RWPE1 (cell line): ENCODE data around the gene DXO.
"Not testable (repeated sequence)": the region's sequence is repeated elsewhere in the genome, so short reads cannot be mapped to it uniquely, and the experiment has no call there.

Experiments
- CTCF ChIA-PET: fragments of 350-600 bp; sonication (Branson Sonifier 250); formaldehyde crosslinking; extraction: SDS; loops from one replicate; lab custom pipeline; 2021; lab: Yijun Ruan, JAX
- POLR2A ChIA-PET: fragments of 400-600 bp; formaldehyde crosslinking; extraction: SDS; loops from one replicate; lab custom pipeline; 2020; ENCODE audit warnings: antibody characterized with exemption; ENCODE audit not compliant: low non-redundant PET; lab: Yijun Ruan, JAX
- DNase-seq: peaks from one replicate; pipeline ENCODE4 v3.0.0; 2012; ENCODE audit warnings: low spot score
- H3K27ac ChIP-seq: fragments of 450-650 bp; 2 replicates; pipeline ENCODE4 v1.5.1; 2017
- TF ChIP-seq, protein P1 (sequence below): fragments of 450-650 bp; conservative IDR thresholded peaks from 2 replicates; pipeline ENCODE4 v1.5.1; 2017; ENCODE audit warnings: low read depth, mild to moderate bottlenecking

Gene DXO

DNA sequence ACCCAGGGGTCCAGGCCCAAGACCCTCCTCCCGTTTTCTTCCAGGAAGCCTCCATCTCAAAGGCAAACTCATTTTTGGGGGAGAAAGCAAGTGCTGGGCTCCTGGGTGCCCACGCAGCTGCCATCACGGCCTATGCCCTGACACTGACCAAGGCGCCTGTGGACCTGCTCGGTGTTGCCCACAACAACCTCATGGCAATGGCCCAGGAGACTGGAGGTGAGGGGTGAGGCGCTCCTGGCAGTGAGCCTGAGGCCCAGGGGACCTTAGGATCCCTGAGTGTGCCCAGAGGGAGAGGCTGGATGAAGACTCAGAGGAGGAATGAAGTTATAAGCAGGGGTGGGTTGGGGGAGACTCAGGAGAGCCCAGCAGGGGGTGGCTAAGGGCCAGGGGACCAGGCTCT, 24.4 kb upstream of the DXO start:
- POLR2A ChIA-PET, CTCF ChIA-PET, H3K27ac ChIP-seq, DNase-seq: not testable (repeated sequence)

DNA sequence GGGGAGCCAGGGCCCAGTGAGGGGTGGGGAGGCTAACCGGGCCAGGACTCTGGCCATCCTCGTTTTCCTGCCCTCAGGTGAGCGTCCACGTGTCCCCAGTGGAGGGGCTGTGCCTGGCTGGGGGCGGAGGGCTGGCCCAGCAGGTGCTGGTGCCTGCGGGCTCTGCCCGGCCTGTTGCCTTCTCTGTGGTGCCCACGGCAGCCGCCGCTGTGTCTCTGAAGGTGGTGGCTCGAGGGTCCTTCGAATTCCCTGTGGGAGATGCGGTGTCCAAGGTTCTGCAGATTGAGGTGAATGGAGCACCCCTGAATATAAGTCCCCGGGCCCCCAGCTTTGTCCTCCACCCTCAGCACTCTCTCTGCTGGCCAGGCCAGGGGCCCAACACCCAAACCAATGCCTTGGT, 22.5 kb upstream of the DXO start:
- POLR2A ChIA-PET, DNase-seq, CTCF ChIA-PET, H3K27ac ChIP-seq: not testable (repeated sequence)

DNA sequence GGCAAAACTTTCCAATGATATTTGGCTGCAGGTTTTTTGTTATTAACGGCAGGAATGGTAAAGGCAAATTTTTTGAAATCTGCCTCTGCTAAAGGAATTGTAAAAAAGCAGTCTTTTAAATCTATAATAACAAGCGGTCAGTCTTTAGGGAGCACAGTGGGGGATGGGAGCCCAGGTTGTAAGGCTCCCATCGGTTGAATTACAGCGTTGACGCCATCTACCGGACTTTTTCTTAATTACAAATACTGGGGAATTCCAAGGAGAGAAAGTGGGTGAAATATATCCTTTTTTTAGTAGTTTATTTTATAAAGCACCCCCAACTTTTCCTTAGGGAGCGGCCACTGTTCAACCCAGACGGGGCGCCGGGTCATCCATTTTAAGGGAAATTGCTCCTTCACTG, 17.4 kb upstream of the DXO start:
- DNase-seq, POLR2A ChIA-PET, CTCF ChIA-PET, H3K27ac ChIP-seq: not testable (repeated sequence)

DNA sequence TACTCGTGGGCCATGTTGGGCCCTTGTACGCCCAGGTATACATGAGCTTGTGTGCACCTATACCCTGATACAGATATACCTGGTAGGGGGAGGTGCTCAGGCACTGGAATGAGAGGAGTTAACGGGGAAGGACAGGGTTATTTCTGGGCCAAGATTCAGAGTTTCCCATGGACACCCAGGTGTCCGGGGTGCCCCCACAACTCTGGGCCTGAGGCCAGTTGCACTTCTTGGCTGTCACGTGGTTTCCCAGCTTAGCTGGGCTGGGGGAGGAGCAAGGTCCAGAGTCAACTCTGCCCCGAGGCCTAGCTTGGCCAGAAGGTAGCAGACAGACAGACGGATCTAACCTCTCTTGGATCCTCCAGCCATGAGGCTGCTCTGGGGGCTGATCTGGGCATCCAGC, 9.8 kb upstream of the DXO start, which contains the start of gene C4A:
Gene C4A, plus strand, starts transcription at position 314 of the 400 bp plus-strand sequence. Its CDS starts 51 bp downstream, at position 365.
- DNase-seq, H3K27ac ChIP-seq, CTCF ChIA-PET, POLR2A ChIA-PET: not testable (repeated sequence)

DNA sequence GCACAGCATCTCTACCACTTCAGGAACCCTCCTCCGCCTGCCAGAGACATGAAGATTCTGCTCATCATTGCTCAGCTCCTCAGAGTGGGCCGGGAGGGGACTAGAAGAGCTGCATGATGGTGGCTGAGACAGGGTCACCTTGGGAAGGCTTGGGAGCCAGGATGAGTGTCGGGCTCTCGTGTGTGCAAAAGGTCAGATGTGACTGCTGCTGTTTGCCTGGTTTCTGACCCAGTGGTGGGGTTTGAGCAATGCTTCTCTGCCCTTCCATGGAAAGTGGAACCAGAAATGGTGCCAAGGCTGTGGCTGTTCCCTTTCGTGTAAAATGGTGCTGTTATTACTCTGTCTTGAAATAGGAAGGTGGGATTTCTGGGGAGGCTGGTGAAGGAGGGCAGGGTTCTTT, 9.1 kb upstream of the DXO start:
- H3K27ac ChIP-seq, CTCF ChIA-PET, POLR2A ChIA-PET, DNase-seq: not testable (repeated sequence)

DNA sequence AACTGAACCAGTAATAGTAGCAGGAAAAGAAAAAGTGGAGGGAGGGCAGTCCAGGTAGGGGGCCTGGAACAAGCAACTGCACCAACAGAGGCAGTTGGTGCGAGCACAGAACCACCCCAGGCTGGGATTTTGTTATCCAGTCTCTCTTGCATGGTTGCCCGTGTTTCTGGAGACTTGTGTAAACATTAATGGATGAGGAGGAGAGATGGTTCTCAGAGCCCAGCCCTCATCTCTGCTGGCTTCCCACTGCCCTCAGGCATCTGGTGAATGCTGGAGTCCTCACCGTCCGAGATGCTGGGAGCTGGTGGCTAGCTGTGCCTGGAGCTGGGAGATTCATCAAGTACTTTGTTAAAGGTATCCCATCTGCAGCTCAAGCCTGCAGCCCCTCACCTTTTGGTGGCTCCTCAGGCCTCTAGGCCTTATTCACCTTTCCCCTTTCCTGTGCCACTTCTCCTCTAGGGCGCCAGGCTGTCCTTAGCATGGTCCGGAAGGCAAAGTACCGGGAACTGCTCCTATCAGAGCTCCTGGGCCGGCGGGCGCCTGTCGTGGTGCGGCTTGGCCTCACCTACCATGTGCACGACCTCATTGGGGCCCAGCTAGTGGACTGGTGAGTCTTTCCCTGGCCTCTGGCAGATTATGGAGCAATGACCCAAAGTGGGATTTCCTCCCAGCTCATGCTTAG, 8.4 kb upstream of the DXO start:
- CTCF ChIA-PET = interaction anchor here (0.6 kb wide), 3 partner anchors 70 to 287 kb away, joined by 3 read pairs; no protein-coding TSS in a partner anchor
- H3K27ac ChIP-seq = peak overlapping the region; percentile 27
- not testable (repeated sequence) for DNase-seq
- POLR2A ChIA-PET = interaction anchor here (0.6 kb wide), 1 partner anchor 293 kb away, joined by 5 read pairs; no protein-coding TSS in a partner anchor

DNA sequence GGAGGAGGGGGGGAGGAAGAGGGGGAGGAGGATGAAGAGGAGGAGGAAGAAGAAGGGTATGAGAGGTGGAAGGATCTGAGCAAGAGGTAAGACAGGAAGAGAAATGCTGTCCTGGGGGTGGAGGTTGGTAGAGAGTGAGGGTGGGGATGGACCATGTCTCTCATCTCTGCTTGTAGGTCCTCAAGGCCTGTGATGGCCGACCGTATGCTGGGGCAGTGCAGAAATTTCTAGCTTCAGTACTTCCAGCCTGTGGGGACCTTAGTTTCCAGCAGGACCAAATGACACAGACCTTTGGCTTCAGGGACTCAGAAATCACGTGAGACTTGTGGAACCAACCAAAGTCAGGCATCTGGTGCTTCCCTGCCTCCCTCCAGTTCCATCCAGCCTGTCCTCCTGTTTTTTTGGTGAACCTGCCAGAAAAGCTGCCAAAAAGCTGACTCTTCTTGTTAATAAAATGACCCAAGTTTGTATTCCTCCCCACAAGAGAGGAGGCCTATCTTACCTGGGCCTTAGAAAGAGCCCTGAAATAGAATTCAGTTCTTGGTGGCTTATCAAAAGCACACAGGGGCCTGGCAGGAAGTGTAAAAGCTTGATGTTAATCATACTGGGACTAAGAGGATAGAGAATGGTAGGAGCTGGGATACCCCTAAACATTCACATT, 7.4 kb upstream of the DXO start:
- DNase-seq = no peak
- ChIA-PET POLR2A (interaction anchor here (0.6 kb wide), 1 partner anchor 292 kb away, joined by 5 read pairs; no protein-coding TSS in a partner anchor), CTCF (interaction anchor here (0.6 kb wide), 3 partner anchors 69 to 287 kb away, joined by 3 to 4 read pairs (median 3); no protein-coding TSS in a partner anchor)
- peak overlapping the region; percentile 25; the same call in 1 of the 2 replicates for H3K27ac ChIP-seq
- TF ChIP-seq, protein P1, sequence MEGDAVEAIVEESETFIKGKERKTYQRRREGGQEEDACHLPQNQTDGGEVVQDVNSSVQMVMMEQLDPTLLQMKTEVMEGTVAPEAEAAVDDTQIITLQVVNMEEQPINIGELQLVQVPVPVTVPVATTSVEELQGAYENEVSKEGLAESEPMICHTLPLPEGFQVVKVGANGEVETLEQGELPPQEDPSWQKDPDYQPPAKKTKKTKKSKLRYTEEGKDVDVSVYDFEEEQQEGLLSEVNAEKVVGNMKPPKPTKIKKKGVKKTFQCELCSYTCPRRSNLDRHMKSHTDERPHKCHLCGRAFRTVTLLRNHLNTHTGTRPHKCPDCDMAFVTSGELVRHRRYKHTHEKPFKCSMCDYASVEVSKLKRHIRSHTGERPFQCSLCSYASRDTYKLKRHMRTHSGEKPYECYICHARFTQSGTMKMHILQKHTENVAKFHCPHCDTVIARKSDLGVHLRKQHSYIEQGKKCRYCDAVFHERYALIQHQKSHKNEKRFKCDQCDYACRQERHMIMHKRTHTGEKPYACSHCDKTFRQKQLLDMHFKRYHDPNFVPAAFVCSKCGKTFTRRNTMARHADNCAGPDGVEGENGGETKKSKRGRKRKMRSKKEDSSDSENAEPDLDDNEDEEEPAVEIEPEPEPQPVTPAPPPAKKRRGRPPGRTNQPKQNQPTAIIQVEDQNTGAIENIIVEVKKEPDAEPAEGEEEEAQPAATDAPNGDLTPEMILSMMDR = no peak

DNA sequence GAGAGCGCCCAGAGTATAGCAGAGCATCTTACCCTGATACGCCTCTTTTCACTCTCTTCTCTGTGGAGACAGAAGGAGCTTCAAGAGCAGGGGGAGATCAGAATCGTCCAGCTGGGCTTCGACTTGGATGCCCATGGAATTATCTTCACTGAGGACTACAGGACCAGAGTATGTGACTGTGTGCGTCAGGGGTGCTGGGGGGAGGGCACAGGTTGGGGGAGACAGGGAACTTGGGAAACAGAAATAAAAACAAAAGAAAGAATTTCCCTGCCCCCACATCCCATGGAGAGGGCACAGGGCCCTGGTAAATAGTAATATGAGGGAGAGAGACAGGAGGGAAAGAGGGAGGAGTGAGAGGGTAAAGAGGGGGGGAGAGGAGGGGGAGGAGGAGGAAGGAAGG, 6.9 kb upstream of the DXO start:
- no peak for DNase-seq
- no peak overlapping the region; the same call in 1 of the 2 replicates for H3K27ac ChIP-seq
- TF ChIP-seq, protein P1 = no peak
- CTCF ChIA-PET = interaction anchor here (0.6 kb wide), 1 partner anchor 148 kb away, joined by 4 read pairs; no protein-coding TSS in a partner anchor
- POLR2A ChIA-PET = no interaction called here

DNA sequence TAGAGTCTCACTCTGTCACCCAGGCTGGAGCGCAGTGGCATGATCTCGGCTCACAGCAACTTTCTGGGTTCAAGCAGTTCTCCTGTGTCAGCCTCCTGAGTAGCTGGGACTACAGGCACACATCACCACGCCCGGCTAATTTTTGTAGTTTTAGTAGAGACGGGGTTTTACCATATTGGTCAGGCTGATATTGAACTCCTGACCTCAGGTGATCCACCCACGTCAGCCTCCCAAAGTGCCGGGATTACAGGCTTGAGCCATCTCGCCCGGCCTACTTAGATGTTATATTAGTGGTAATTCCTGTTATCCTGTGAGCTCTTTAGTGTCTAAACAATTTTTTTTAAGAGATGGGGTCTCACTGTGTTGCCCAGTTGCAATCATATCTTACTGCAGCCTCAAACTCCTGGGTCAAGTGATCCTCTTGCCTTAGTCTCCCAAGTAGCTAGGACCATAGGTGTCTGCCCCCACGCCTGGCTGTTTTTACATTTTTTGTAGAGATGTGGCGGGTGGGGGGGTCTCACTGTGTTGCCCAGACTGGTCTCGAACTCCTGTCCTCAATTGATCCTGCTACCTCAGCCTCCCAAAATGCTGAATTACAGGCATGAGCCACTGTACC, 6.0 kb upstream of the DXO start:
- DNase-seq = no peak
- TF ChIP-seq, protein P1 = no peak
- H3K27ac ChIP-seq = 0 out of 2 replicates have a peak overlapping the region, but pooled peaks have one; percentile 7
- POLR2A ChIA-PET = no interaction called here
- CTCF ChIA-PET = no interaction called here

DNA sequence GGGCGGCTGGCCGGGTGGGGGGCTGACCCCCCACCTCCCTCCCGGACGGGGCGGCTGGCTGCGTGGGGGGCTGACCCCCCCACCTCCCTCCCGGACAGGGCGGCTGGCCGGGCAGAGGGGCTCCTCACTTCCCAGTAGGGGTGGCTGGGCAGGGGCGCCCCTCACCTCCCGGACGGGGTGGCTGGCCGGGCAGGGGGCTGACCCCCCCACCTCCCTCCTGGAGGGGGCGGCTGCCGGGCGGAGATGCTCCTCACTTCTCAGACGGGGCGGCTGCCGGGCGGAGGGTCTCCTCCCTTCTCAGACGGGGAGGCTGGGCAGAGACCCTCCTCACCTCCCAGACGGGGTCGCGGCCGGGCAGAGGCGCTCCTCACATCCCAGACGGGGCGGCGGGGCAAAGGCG, 4.1 kb upstream of the DXO start:
- H3K27ac ChIP-seq, CTCF ChIA-PET, DNase-seq, POLR2A ChIA-PET: not testable (repeated sequence)
